Nephron progenitor cell (in vitro differentiated cells): Measurements from ENCODE around the gene SP140L.

Experiments
- DNase-seq: peaks from one replicate; pipeline ENCODE4 v3.0.0; 2021
- H3K27ac Mint-ChIP-seq: 2 replicates; pipeline ENCODE4 v1.8.0; 2021; ENCODE audit warnings: mild to moderate bottlenecking, moderate library complexity, mixed read lengths
- H3K27me3 Mint-ChIP-seq: 2 replicates; pipeline ENCODE4 v1.8.0; 2021; ENCODE audit warnings: mild to moderate bottlenecking, low read depth, mixed read lengths; ENCODE audit not compliant: poor library complexity
- H3K36me3 Mint-ChIP-seq: 2 replicates; pipeline ENCODE4 v1.8.0; 2021; ENCODE audit warnings: low read depth, mixed read lengths
- H3K4me1 Mint-ChIP-seq: 2 replicates; pipeline ENCODE4 v1.8.0; 2021; ENCODE audit warnings: mixed read lengths
- H3K4me3 Mint-ChIP-seq: 2 replicates; pipeline ENCODE4 v1.8.0; 2021; ENCODE audit warnings: mild to moderate bottlenecking, moderate library complexity, mixed read lengths
- H3K9me3 Mint-ChIP-seq: 2 replicates; pipeline ENCODE4 v1.8.0; 2021; ENCODE audit warnings: mild to moderate bottlenecking, moderate library complexity, mixed read lengths
- CTCF ChIP-seq: fragments of 200-600 bp; sonication (generic); IDR thresholded peaks from 2 replicates; pipeline ENCODE4 v1.5.0; 2021; ENCODE audit warnings: antibody characterized with exemption

Gene SP140L

GRCh38 chr2:230322561-230323384 lies 4.2 kb upstream of the SP140L start:
- H3K27me3 Mint-ChIP-seq: peaks cover 8% of the 10 kb centered on the region
- DNase-seq: no peak
- H3K36me3 Mint-ChIP-seq: no peaks in the 10 kb centered on the region
- no peak for TF ChIP-seq CTCF
- H3K4me3 Mint-ChIP-seq: no peak overlapping the region
- peaks cover 13% of the 10 kb centered on the region for H3K4me1 Mint-ChIP-seq
- no peak overlapping the region for H3K27ac Mint-ChIP-seq
- peaks cover 31% of the 10 kb centered on the region for H3K9me3 Mint-ChIP-seq

- Mint-ChIP-seq H3K27me3 (peaks cover 6% of the 10 kb centered on the region), H3K4me3 (no peak overlapping the region), H3K36me3 (no peaks in the 10 kb centered on the region), H3K9me3 (peaks cover 31% of the 10 kb centered on the region), H3K4me1 (peaks cover 8% of the 10 kb centered on the region), H3K27ac (no peak overlapping the region)
- DNase-seq: no peak
- no peak for TF ChIP-seq CTCF
These were observed 3.4 kb upstream of the SP140L start for GRCh38 chr2:230323385-230324106.

GRCh38 chr2:230324503-230324902 lies 2.5 kb upstream of the SP140L start:
- H3K27ac Mint-ChIP-seq: no peak overlapping the region
- peaks cover 31% of the 10 kb centered on the region for H3K9me3 Mint-ChIP-seq
- H3K27me3 Mint-ChIP-seq: peaks cover 6% of the 10 kb centered on the region
- no peak for DNase-seq
- no peaks in the 10 kb centered on the region for H3K36me3 Mint-ChIP-seq
- peaks cover 8% of the 10 kb centered on the region for H3K4me1 Mint-ChIP-seq
- TF ChIP-seq CTCF: no peak
- H3K4me3 Mint-ChIP-seq: no peak overlapping the region

- Mint-ChIP-seq H3K4me1 (peaks cover 8% of the 10 kb centered on the region), H3K36me3 (no peaks in the 10 kb centered on the region), H3K4me3 (no peak overlapping the region), H3K9me3 (peaks cover 28% of the 10 kb centered on the region), H3K27ac (no peak overlapping the region), H3K27me3 (peaks cover 5% of the 10 kb centered on the region)
- no peak for TF ChIP-seq CTCF
- no peak for DNase-seq
These were observed 1.4 kb upstream of the SP140L start for GRCh38 chr2:230325316-230326243.

GRCh38 chr2:230327418-230328154 lies 593 bp downstream of the SP140L start:
- TF ChIP-seq CTCF: no peak
- H3K4me1 Mint-ChIP-seq: peaks cover 8% of the 10 kb centered on the region
- H3K4me3 Mint-ChIP-seq: no peak overlapping the region
- H3K27me3 Mint-ChIP-seq: peaks cover 5% of the 10 kb centered on the region
- H3K9me3 Mint-ChIP-seq: peaks cover 12% of the 10 kb centered on the region
- H3K27ac Mint-ChIP-seq: no peak overlapping the region
- no peaks in the 10 kb centered on the region for H3K36me3 Mint-ChIP-seq
- DNase-seq: no peak
